Measurements from ENCODE around the gene KCNG4.
"Not testable (repeated sequence)": the region's sequence is repeated elsewhere in the genome, so short reads cannot be mapped to it uniquely, and the experiment has no call there.

The KCNG4 gene

GRCh38 chr16:84233748-84234147 lies 6.1 kb downstream of the KCNG4 start:
- no peak for DNase-seq

- DNase-seq, result no peak
Measured at GRCh38 chr16:84232969-84233368, 6.8 kb downstream of the KCNG4 start.

- no peak for DNase-seq
Measured at GRCh38 chr16:84232060-84232459, 7.8 kb downstream of the KCNG4 start.

- DNase-seq, result no peak
Measured at GRCh38 chr16:84229471-84229870, 10.3 kb downstream of the KCNG4 start.

GRCh38 chr16:84228256-84228838 lies 11.5 kb downstream of the KCNG4 start:
- no peak for DNase-seq

- no peak for DNase-seq
Measured at GRCh38 chr16:84227548-84227947, 12.3 kb downstream of the KCNG4 start.

GRCh38 chr16:84226026-84226425 lies 13.8 kb downstream of the KCNG4 start:
- no peak for DNase-seq

- no peak for DNase-seq
Measured at GRCh38 chr16:84225571-84225970, 14.2 kb downstream of the KCNG4 start.

GRCh38 chr16:84225126-84225525 lies 14.7 kb downstream of the KCNG4 start:
- no peak for DNase-seq

GRCh38 chr16:84224554-84224953 lies 15.3 kb downstream of the KCNG4 start:
- no peak for DNase-seq

GRCh38 chr16:84223456-84223855 lies 16.4 kb downstream of the KCNG4 start:
- no peak for DNase-seq

GRCh38 chr16:84220851-84221250 lies 19.0 kb downstream of the KCNG4 start:
- no peak for DNase-seq

GRCh38 chr16:84218956-84219355 lies 20.9 kb downstream of the KCNG4 start:
- no peak for DNase-seq

- DNase-seq, result no peak
Measured at GRCh38 chr16:84218176-84218823, 21.5 kb downstream of the KCNG4 start.

GRCh38 chr16:84216144-84216543 lies 23.7 kb downstream of the KCNG4 start:
- DNase-seq, result not testable (repeated sequence)

GRCh38 chr16:84215531-84215930 lies 24.3 kb downstream of the KCNG4 start:
- no peak for DNase-seq

- DNase-seq, result no peak
Measured at GRCh38 chr16:84214451-84215066, 25.3 kb downstream of the KCNG4 start.

- no peak for DNase-seq
Measured at GRCh38 chr16:84212631-84213030, 27.2 kb downstream of the KCNG4 start.

GRCh38 chr16:84212154-84212553 lies 27.7 kb downstream of the KCNG4 start:
- DNase-seq, result no peak

GRCh38 chr16:84209989-84210388 lies 29.8 kb downstream of the KCNG4 start:
- no peak for DNase-seq

GRCh38 chr16:84207879-84208278 lies 31.9 kb downstream of the KCNG4 start:
- DNase-seq, result no peak

GRCh38 chr16:84207251-84207650 lies 32.6 kb downstream of the KCNG4 start:
- no peak for DNase-seq

- no peak for DNase-seq
Measured at GRCh38 chr16:84205976-84206691, 33.7 kb downstream of the KCNG4 start.

GRCh38 chr16:84205123-84205522 lies 34.7 kb downstream of the KCNG4 start:
- DNase-seq, result not testable (repeated sequence)

All from activated CD4-positive, alpha-beta T cell treated with anti-CD3 and anti-CD28 coated beads, Interleukin-2, amount 50 U/mL, for 48 hours (primary cell).